IPS DF 4.7 (cell line): ENCODE results near the gene CIB4.

Experiments
- DNase-seq: peaks from one replicate; pipeline ENCODE4 v3.0.0-alpha.2; 2013; ENCODE audit warnings: low spot score; ENCODE audit errors: extremely low read depth

Gene CIB4

GRCh38 chr2:26644188-26644835 is 3.1 kb upstream of the CIB4 start:
- no peak for DNase-seq

- no peak for DNase-seq
Measured at GRCh38 chr2:26642429-26642828, 1.3 kb upstream of the CIB4 start.

GRCh38 chr2:26640331-26640745 is 828 bp downstream of the CIB4 start:
- DNase-seq = no peak

DNA sequence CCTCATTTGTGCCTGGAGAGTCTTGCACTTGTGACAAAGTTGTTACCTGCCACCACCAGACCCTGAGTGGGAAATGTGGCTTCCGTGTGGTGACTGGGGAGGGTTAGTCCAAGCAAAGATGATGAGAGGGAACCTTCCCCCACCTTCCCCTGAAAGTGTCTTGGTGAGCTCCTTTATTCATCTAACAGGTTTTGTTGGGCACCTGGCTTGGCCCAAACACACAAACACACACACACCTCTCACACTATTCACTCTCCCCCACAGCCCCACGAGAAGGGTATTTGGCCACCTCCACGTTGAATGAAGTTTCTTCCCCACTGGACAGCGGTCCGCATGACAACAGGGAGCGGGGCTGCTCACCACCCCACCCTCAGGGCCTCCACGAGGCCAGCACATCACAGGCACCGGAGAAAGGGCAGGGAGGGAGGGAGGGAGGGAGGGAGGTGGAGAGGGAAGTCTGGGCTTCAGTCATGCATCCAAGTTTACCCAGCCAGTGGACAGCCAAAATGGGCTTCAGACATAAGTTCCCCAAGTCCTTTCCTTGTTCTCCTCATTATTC is 1.4 kb downstream of the CIB4 start:
- no peak for DNase-seq

DNA sequence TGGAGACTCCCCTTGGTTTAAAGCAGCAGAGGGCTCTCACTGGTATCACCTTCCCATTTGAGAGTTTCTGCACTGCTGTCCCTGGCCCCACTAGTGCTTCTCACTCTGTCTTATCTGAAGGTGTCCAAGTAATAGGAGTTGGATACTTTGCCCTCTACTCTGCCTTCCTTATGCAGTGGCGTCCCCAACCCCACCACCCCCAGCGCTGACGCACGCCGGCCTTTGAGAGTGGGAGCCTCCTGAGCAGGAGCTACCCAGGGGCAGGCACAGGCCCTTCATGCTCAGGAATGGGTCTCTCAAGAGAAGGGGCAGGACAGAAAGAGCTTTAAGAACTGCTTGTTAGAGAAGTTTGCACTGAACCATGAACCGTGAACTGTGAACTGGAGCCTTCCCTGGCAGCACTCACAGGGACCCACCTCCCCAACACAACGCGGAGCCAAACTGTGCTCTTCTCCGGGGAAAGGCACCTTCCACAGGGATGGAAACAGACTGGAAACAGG is 3.3 kb downstream of the CIB4 start:
- DNase-seq = no peak

DNA sequence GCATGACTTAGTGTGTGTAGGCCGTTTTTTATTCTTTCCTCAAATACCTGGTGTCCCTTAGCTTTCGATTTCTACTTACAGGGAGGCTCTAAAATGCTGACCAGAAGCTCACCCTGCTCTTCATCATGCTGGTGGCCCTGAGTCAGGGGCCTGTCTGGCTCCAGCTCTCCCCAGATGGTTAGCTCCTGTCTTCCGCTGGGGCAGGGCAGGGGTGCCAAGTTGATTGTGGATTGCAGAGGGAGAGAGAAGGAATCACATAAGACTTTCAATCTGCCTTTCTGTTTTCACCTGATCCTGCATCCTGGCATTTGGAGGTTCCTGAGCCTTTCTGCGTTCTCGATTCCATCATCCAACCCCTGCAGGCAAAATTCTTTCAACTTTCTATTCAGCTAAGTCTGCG is 4.2 kb downstream of the CIB4 start:
- DNase-seq = no peak

GRCh38 chr2:26635401-26635800 is 5.8 kb downstream of the CIB4 start:
- no peak for DNase-seq

GRCh38 chr2:26634636-26635230 is 6.4 kb downstream of the CIB4 start:
- no peak for DNase-seq

DNA sequence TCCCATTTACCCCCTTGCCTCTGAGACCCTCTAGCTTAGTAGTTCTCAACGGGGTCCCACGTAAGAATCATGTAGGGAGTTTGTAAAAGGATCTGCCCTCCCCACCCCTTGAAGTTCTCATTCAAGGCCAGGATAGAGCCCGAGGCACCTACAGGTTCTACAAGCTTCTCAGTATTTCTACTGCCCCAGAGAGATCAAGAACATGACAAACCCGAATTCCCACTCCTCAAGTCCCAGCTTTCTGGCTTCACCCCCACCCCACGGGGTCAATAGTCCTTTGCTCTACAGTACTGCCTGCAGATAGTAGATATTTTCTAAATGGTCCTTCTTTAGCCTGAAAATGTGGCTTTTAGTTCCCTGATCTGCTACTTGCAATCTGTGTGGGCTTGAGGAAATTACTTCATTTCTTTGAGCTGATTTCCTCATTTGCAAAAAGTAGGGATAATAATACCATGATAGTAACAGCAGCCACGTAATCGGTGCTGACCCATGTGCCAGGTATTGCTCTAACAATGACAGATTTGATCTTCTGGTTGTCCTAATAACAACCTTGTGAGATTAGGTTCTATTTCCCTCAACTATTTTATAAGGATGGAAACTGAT is 7.1 kb downstream of the CIB4 start:
- DNase-seq = no peak

GRCh38 chr2:26633351-26633945 is 7.7 kb downstream of the CIB4 start:
- no peak for DNase-seq

- DNase-seq = no peak
Measured at GRCh38 chr2:26632624-26633185, 8.5 kb downstream of the CIB4 start.

DNA sequence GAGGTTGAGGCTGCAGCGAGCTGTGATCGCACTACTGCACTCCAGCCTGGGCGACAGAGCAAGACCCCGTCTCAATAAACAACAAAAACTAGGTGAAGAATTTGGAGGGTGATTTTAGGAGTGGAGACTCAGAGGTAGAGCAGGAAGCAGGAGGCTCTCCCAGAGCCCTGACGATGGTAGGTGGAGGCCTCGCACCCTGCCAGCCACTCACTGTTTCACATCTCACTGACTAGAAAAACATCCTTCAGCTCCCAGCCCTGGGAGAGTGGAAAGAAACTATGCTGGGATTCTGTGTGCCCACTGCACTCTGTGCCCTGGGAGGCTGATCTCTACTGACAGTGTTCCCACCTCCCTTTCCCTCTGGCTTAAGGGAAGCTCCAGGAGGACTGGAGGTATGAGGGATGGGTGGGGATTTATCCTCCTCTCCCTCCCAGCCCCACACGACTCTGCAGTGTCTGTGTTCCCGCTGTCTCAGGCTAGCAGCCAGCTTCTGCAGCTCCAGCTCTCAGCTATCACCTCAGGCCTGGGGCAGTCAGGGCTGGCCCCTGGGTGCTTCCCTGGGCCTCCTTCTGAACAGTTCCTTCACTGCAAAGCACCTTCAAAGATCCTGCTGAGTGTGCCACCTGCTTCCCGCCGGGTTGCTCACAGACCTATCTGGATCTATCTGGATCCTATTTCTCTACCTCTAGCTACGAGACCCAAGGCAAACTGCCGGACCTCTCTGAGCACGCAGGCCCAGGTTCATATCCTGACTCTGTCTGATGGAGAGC is 9.6 kb downstream of the CIB4 start:
- DNase-seq = no peak

DNA sequence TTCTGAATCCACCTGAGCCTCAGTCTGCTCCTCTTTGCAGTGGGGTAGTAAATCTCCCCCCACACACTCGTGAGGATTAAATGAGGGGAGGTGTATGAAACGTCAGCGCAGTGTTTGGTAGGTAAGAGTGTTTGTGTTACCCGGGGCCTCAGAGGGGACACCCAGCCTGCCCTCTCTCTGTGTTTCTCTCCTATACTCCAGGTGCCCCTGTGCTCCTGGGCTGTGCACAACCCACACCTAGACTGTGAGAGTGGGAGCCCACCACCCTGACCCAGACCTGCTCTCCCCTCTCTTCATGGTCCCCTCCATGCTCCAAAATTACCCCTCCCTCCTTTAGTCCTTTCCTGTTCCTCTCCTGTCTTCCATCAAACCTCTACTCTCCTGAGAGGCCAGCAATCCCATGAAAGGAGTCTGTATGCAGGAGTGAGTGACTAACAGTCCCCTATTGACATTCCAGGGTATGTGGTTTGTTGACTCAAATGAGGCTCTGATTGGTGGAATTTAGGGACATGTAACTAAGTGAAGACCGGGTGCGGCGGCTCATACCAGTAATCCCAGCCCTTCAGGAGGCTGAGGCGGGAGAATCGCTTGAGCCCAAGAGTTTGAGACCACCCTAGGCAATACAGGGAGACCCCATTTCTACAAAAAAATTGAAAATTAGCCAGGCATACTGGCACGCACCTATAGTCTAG is 10.4 kb downstream of the CIB4 start:
- DNase-seq = no peak

DNA sequence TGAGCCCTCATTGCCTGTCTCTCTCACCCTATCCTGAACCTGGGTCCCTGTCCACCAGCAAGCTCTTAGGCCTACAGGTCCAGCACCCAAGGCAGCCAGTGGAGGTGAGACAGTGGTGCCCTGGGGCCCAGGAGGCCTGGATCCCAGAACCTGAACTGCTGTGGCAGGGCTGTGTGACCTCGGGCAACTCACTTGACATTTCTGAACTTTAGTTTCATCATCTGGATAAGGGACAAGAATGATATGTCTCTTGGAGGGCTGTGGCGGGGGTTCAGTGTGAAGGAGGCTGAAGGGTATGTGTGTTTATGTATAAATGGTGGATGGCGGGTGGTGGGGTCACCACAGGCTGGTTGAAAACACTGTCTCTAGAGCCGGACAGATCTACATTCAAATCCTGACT is 10.9 kb downstream of the CIB4 start:
- no peak for DNase-seq

GRCh38 chr2:26629751-26630150 is 11.4 kb downstream of the CIB4 start:
- no peak for DNase-seq

DNA sequence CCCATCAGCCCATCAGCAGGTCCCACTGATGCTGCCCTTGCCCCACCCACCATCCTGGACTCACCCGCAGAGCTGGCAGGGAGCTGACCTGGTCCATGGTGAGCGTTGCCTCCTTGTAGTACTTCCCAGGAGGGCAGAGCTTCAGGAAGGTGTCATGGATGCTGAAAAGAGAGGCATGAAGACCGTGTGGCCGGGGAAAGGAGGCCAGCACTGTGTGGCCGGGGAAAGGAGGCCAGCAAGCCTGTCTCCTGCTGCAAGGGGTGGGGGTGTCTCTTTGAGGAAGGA is 11.9 kb downstream of the CIB4 start:
- no peak for DNase-seq

GRCh38 chr2:26628561-26629345 is 12.4 kb downstream of the CIB4 start:
- no peak for DNase-seq

GRCh38 chr2:26627350-26628105 is 13.6 kb downstream of the CIB4 start:
- no peak for DNase-seq

- DNase-seq = no peak
Measured at GRCh38 chr2:26626606-26627005, 14.6 kb downstream of the CIB4 start.
